ENCODE results near the gene OR7A5.
"Not testable (repeated sequence)": the region's sequence is repeated elsewhere in the genome, so short reads cannot be mapped to it uniquely, and the experiment has no call there.

Gene OR7A5

GRCh38 chr19:14786421-14786851 lies 48.5 kb downstream of the OR7A5 start:
- H3K27me3 ChIP-seq = no peaks in the 10 kb centered on the region
- H3K9ac ChIP-seq = no peak overlapping the region
- peaks cover 8% of the 10 kb centered on the region; the same call in 1 of the 2 replicates for H3K9me3 ChIP-seq
- TF ChIP-seq Cebpa-rat (IDR thresholded peaks at IDR 0.05) = no peak
- peak overlapping the region; percentile 50 for H3K4me2 ChIP-seq
- H4K20me1 ChIP-seq = no peaks in the 10 kb centered on the region
- H3K36me3 ChIP-seq = no peaks in the 10 kb centered on the region
- no peak overlapping the region for H3K4me3 ChIP-seq
- H3K4me1 ChIP-seq = peaks cover 58% of the 10 kb centered on the region
- peak overlapping the region; percentile 34; the same call in 1 of the 2 replicates for H3K27ac ChIP-seq

DNA sequence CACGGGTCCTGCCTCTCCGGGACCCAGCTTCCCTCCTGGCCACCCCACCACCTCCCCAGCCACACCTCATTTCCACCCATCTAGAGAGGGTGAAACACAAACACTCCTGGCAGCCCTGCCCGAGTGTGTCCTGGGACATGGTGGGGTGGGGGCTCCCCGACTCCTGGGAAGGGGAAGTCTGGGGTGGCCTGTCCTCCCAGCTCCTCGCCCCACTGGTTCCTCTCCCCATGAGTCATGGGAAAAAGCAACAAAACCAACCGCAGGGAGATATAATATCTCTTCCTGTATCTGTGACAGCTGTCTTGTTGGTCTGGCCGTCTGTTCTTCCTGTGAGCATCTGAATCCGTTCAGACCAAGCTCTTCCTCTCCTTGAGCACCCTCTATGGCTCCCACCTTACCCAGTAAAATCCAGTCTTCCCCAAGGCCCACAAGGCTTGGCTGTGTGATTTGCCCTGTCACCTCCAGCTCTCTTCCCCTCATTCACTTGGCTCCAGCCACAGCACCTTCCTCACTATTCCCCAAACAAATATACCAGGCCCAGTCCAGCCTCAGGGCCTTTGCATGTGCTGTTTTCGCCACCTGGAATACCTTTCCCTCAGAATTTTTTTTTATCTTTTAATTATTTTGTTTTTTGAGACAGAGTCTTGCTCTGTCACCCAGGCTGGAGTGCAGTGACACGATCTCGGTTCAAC lies 49.7 kb downstream of the OR7A5 start:
- peak overlapping the region; percentile 55 for H3K27ac ChIP-seq
- peak overlapping the region; percentile 77 for H3K4me2 ChIP-seq
- H3K4me1 ChIP-seq = peaks cover 46% of the 10 kb centered on the region
- H3K4me3 ChIP-seq, H3K9me3 ChIP-seq, H4K20me1 ChIP-seq, H3K27me3 ChIP-seq, H3K36me3 ChIP-seq: not testable (repeated sequence)
- H3K9ac ChIP-seq = peak overlapping the region; percentile 38; the same call in 1 of the 2 replicates

- H3K27me3 ChIP-seq, H3K4me3 ChIP-seq, H4K20me1 ChIP-seq, H3K9me3 ChIP-seq, H3K36me3 ChIP-seq: not testable (repeated sequence)
- peak; percentile 94 for TF ChIP-seq Cebpa-rat (IDR thresholded peaks at IDR 0.05)
- H3K9ac ChIP-seq = peak overlapping the region; percentile 38; the same call in 1 of the 2 replicates
- H3K4me2 ChIP-seq = peak overlapping the region; percentile 77
- H3K27ac ChIP-seq = peak overlapping the region; percentile 55
- peaks cover 45% of the 10 kb centered on the region for H3K4me1 ChIP-seq
Measured at GRCh38 chr19:14784730-14785101, 50.3 kb downstream of the OR7A5 start.

DNA sequence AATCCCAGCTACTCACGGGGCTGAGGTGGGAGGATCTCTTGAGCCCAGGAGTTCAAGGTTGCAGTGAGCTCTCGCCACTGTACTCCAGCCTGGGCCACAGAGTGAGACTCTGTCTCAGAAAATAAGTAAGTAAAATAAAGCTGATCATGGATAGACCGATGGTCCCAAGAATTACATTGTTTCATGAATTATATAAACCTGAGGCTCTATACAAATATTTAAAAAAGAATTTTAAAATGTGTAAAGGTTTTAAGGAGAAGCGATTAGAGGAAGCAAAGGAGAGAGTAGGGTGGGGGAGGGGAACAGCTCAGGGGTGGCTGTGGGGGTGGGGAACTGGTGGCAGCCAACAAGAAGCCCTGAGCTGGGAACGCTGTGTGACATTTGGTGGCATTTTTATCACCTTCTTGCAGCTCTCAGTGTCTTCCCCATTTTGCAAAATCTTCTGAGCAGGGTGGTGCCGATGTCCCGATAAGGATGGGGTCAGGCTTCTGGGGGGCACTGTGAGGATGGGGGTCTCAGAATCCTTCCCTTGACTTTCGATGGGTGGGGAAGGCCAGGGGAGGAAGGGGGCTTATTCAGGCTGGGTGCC lies 51.5 kb downstream of the OR7A5 start:
- H3K9me3 ChIP-seq, H3K36me3 ChIP-seq, H3K9ac ChIP-seq, H3K4me3 ChIP-seq, H3K27me3 ChIP-seq, H4K20me1 ChIP-seq, H3K27ac ChIP-seq: not testable (repeated sequence)
- Histone ChIP-seq H3K4me2 (peak overlapping the region; percentile 77), H3K4me1 (peaks cover 57% of the 10 kb centered on the region)

DNA sequence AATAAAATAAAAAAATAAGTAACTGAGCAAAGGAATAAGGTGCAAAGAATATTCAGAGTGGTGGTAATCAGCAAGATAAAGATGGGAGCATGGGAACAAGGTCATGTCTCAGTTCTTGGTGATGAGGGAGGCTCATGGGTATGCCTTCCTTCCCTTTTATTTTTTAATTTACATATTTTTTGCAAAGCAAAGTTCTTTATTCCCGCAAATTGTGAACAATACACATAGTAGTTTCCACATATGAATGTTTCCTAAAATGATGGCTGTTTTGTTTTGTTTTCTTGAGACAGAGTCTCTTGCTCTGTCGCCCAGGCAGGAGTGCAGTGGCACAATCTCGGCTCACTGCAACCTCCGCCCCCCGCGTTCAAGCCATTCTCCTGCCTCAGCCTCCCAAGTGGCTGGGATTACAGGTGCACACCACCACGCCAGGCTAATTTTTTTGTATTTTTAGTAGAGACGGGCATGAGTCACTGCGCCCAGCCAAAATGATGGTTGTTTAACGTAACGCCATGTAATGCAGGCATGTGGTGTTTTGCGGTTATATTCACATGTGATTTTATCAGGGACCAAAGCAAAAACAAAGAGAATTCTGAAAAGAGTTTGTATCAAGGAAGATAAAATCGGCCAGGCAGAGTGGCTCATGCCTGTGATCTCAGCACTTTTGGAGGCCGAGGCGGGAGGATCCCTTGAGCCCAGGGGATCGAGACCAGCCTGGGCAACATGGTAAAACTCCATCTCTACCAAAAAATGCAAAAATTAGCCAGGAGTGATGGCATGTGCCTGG lies 52.2 kb downstream of the OR7A5 start:
- Histone ChIP-seq H3K9ac (no peak overlapping the region), H3K4me2 (no peak overlapping the region)

DNA sequence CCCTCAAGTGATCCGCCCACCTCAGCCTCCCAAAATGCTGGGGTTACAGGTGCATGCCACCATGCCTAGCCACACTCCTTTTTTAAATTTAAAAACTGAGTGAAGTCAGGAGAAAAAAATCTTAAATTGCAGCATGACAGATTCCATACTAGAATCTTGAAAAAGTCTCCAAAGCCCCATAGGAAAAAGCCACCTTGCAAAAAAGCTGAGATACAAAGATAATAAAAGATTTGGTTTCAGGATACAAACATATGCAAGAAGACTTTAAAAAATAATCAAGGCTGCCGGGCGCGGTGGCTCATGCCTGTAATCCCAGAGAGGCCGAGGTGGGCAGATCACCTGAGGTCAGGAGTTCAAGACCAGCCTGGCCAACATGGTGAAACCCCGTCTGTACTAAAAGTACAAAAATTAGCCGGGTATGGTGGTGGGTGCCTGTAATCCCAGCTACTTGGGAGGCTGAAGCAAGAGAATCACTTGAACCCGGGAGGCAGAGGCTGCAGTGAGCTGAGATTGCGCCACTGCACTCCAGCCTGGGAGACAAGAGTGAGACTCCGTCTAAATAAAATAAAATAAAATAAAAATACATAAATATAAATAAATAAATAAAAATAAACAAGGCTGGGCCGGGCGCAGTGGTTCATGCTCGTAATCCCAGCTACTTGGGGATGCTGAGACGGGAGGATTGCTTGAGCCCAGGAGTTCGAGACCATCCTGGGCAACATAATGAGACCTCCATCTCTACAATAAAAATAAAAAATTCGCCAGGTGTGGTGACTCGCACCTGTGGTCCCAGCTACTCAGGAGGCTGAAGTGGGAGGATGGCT lies 53.1 kb downstream of the OR7A5 start:
- H3K27ac ChIP-seq, H3K27me3 ChIP-seq, H3K4me2 ChIP-seq, H3K36me3 ChIP-seq, H3K9me3 ChIP-seq, H3K4me3 ChIP-seq, H4K20me1 ChIP-seq, H3K9ac ChIP-seq: not testable (repeated sequence)
- peaks cover 64% of the 10 kb centered on the region for H3K4me1 ChIP-seq

More for the DNA sequence above, 52.2 kb downstream of the OR7A5 start:
- Histone ChIP-seq H3K27ac (no peak overlapping the region), H3K36me3 (no peaks in the 10 kb centered on the region), H3K27me3 (no peaks in the 10 kb centered on the region), H4K20me1 (no peaks in the 10 kb centered on the region), H3K4me1 (peaks cover 64% of the 10 kb centered on the region), H3K4me3 (no peak overlapping the region), H3K9me3 (no peaks in the 10 kb centered on the region)
- no peak for TF ChIP-seq Cebpa-rat (IDR thresholded peaks at IDR 0.05)

GRCh38 chr19:14780622-14781225 lies 54.3 kb downstream of the OR7A5 start:
- H3K9me3 ChIP-seq, H3K4me3 ChIP-seq, H3K36me3 ChIP-seq, H3K27me3 ChIP-seq, H3K27ac ChIP-seq, H4K20me1 ChIP-seq, H3K4me2 ChIP-seq, H3K9ac ChIP-seq: not testable (repeated sequence)
- H3K4me1 ChIP-seq = peaks cover 64% of the 10 kb centered on the region

DNA sequence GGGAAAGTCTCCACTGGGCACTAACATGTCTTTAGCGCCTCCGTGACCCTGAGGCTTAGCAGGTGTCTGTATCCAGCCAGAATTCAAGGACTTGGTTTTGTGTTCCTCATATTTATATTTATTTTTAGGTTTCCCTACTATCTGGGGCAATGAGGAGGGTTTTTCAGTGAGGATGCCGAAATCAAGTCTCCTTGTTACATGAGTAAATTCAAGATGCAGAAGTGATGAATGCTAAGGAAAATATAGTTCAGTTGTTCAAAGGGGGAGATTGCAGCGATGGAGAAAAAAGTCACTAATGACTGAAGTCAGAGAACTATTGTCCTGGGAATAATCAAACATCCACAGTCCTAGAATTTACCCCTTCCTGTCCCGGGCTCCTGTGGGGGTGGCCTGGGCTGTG lies 55.8 kb downstream of the OR7A5 start:
- Histone ChIP-seq H3K9ac (no peak overlapping the region), H3K4me2 (peak overlapping the region; percentile 36)

GRCh38 chr19:14778110-14778845 lies 56.7 kb downstream of the OR7A5 start, which contains the start of gene ADGRE2:
TSS of gene ADGRE2 (minus strand) at chr19:14778560. CDS start at chr19:14776756, 1,804 bp downstream.
- not testable (repeated sequence) for H3K4me3 ChIP-seq, H4K20me1 ChIP-seq, H3K9me3 ChIP-seq, H3K27ac ChIP-seq, H3K27me3 ChIP-seq, H3K36me3 ChIP-seq, H3K9ac ChIP-seq
- Histone ChIP-seq H3K4me1 (peaks cover 65% of the 10 kb centered on the region), H3K4me2 (peak within 1 kb of the TSS; percentile 36)

More for the DNA sequence above, 55.8 kb downstream of the OR7A5 start:
- no peak overlapping the region for H3K27ac ChIP-seq
- no peaks in the 10 kb centered on the region; the same call in 1 of the 2 replicates for H3K27me3 ChIP-seq
- H4K20me1 ChIP-seq = peaks cover 9% of the 10 kb centered on the region
- H3K4me3 ChIP-seq = no peak overlapping the region
- no peak for TF ChIP-seq Cebpa-rat (IDR thresholded peaks at IDR 0.05)
- no peaks in the 10 kb centered on the region for H3K9me3 ChIP-seq
- H3K4me1 ChIP-seq = peaks cover 64% of the 10 kb centered on the region
- H3K36me3 ChIP-seq = no peaks in the 10 kb centered on the region

- H3K36me3 ChIP-seq, H3K9ac ChIP-seq, H3K27me3 ChIP-seq, H3K9me3 ChIP-seq, H4K20me1 ChIP-seq, H3K27ac ChIP-seq, H3K4me3 ChIP-seq: not testable (repeated sequence)
- Histone ChIP-seq H3K4me2 (peak overlapping the region; percentile 36), H3K4me1 (peaks cover 60% of the 10 kb centered on the region)
Measured at GRCh38 chr19:14777645-14778044, 57.3 kb downstream of the OR7A5 start.
